ENCODE results near the gene CCDC28B.

Gene CCDC28B

GRCh38 chr1:32194984-32195383 is 5.4 kb upstream of the CCDC28B start:
- no peak for TF ChIP-seq CTCF (IDR thresholded peaks at IDR 0.05; ENCODE audit: low read depth, low read length)
- no peak for DNase-seq (ENCODE audit: low read depth in 2 of 2)
- H3K4me3 ChIP-seq (replicated peaks in 1 of 2; ENCODE audit: low read depth in 2 of 2, low read length in 2 of 2), result no peak overlapping the region

DNA sequence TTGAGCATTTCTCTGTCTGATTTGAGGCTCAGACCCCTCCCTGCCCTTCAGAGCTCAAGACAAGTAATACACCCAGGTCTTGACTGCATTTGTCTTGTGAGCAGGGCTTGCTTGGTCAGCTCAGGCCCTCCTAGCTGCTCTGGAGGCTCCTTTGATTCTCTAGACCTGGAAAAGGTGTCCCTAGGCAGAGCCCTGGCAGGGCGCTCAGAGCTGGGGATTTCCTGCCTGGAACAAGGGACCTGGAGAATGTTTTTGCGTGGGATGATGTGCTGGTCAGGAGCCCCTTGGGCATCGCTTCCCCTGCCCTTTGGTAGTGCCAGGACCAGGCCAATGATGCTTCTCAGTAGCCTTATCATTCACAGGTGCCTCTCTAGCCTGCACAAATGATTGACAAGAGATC is 4.9 kb upstream of the CCDC28B start:
- no peak for TF ChIP-seq CTCF (IDR thresholded peaks at IDR 0.05; ENCODE audit: low read depth, low read length)
- H3K4me3 ChIP-seq (replicated peaks in 1 of 2; ENCODE audit: low read depth in 2 of 2, low read length in 2 of 2), result no peak overlapping the region
- DNase-seq (ENCODE audit: low read depth in 2 of 2), result no peak

DNA sequence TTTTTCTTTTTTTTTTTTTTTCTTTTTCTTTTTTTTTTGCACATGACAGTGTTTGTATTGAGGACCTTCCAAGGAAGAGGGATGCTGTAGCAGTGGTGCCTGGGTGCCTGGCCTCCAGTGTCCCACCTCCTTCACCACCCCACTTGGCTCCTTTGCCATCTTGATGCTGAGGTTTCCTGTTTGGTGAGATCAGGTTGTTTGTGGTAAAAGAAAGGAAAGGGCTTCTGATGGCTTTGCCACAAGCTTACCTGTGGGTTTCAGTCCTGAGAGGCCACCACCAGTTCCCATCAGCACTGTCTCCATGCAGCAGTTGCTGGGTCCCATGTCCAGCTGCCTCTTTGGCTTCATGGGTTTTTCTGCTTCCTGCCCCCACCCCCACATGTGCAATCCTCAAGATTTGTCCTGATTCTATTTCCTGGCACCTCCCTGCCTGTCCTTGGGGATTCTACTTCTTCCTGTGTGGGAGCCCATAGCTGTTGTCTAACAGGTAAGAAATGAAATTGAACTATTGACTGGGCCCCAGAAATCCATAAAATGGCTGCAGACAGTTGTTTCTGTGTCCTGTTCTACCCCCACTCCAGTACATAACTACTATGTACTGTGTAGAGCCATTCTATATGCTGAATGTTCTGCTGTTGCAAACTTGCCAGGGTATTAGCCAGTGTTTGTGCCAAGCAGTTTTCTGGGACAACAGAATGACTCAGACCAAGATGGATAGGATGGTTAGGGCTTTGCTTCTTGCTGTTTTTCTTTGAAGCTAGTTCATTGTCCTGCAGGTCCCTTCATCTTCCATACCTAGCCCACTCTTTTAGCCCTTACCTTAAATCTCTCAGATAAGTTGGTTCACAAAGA is 4.2 kb upstream of the CCDC28B start:
- H3K4me3 ChIP-seq (replicated peaks in 1 of 2; ENCODE audit: low read depth in 2 of 2, low read length in 2 of 2), result no peak overlapping the region
- DNase-seq (ENCODE audit: low read depth in 2 of 2), result peak in 1 of 2 donors; percentile 53
- TF ChIP-seq CTCF (IDR thresholded peaks at IDR 0.05; ENCODE audit: low read depth, low read length), result no peak

DNA sequence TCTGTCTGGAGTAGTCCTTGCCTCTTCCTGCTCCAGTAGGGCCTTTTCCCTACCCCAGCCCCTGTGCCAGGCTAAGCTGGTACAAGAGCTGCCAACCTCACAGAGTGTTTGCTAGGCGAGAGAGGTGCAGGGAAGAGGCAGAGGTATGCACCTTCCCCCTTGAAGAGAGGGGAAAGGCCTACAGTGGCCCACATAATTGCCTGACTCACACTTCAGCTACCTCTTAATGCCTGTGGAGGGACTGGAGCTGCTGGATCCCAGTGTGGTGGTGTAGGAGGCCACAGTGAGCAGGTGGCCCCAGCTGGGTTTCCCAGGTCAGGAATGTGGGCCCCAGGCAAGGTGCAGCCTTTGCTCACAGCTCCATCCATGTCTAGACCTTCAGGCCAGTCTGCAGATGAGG is 3.3 kb upstream of the CCDC28B start:
- TF ChIP-seq CTCF (IDR thresholded peaks at IDR 0.05; ENCODE audit: low read depth, low read length), result no peak
- no peak for DNase-seq (ENCODE audit: low read depth in 2 of 2)
- no peak overlapping the region for H3K4me3 ChIP-seq (replicated peaks in 1 of 2; ENCODE audit: low read depth in 2 of 2, low read length in 2 of 2)

DNA sequence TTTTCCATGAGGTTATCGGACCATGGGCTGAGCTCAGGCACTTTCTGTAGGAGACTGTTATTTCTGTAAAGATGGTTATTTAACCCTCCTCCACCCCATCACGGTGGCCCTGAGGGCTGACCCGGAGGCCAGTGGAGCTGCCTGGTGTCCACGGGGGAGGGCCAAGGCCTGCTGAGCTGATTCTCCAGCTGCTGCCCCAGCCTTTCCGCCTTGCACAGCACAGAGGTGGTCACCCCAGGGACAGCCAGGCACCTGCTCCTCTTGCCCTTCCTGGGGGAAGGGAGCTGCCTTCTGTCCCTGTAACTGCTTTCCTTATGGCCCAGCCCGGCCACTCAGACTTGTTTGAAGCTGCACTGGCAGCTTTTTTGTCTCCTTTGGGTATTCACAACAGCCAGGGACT is 2.6 kb upstream of the CCDC28B start:
- no peak for TF ChIP-seq CTCF (IDR thresholded peaks at IDR 0.05; ENCODE audit: low read depth, low read length)
- no peak for DNase-seq (ENCODE audit: low read depth in 2 of 2)
- no peak overlapping the region for H3K4me3 ChIP-seq (replicated peaks in 1 of 2; ENCODE audit: low read depth in 2 of 2, low read length in 2 of 2)

DNA sequence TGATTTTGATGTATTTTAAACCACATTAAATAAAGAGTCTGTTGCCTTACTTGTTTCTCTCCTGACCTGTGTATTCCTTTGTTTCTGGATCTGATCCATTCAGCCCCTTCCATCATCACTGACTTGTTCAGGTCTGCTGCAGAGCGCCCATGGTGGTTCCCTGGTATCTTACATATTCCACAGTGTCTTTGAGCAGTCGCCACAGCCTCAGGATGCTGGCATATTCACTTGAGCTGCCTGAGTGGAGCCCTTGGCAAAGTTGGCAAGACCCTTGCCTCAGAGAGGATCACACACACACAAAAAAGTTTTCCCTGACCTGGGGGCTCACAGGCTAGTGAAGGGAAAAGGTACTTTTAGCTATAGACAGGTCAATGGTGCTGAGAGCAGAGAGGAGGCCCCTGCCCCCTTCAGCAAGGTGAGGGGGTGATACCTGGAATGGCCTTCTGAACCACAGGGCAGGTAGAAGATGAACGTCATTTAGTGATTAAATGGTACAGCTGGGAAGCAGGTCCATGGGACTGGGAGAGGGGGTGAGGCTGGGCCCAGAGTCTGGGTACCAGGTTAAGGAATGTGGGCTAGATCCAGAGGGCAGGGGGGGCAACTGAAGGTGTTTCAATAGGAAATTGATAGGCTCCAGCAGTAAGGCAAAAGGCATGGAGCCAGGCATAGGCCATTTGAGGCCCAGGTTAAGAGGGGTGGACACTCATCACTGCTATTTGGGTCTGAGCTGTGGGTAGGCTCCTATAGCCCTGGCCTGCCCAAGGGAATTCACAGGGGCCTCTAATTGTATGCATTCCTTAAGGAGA is 2.0 kb upstream of the CCDC28B start:
- TF ChIP-seq CTCF (IDR thresholded peaks at IDR 0.05; ENCODE audit: low read depth, low read length), result no peak
- DNase-seq (ENCODE audit: low read depth in 2 of 2), result no peak
- H3K4me3 ChIP-seq (replicated peaks in 1 of 2; ENCODE audit: low read depth in 2 of 2, low read length in 2 of 2), result no peak overlapping the region
